ENCODE measurements around the gene DENND1A.
A peak's percentile ranks its signal among the peaks of the same experiment; 100 is the strongest.

DENND1A gene

GRCh38 chr9:123607479-123607878, 322.4 kb downstream of the DENND1A start:
- no peak for DNase-seq

GRCh38 chr9:123606141-123606540, 323.8 kb downstream of the DENND1A start:
- no peak for DNase-seq

GRCh38 chr9:123605286-123605685, 324.6 kb downstream of the DENND1A start:
- DNase-seq, result no peak

GRCh38 chr9:123604861-123605260, 325.1 kb downstream of the DENND1A start:
- no peak for DNase-seq

- no peak for DNase-seq
Observed at GRCh38 chr9:123601828-123602227, 328.1 kb downstream of the DENND1A start.

GRCh38 chr9:123599781-123600180, 330.1 kb downstream of the DENND1A start:
- DNase-seq, result no peak

- DNase-seq, result no peak
Observed at GRCh38 chr9:123597876-123598556, 331.9 kb downstream of the DENND1A start.

- no peak for DNase-seq
Observed at GRCh38 chr9:123597048-123597447, 332.9 kb downstream of the DENND1A start.

- DNase-seq, result no peak
Observed at GRCh38 chr9:123591283-123591682, 338.6 kb downstream of the DENND1A start.

GRCh38 chr9:123590499-123590898, 339.4 kb downstream of the DENND1A start:
- no peak for DNase-seq

- no peak for DNase-seq
Observed at GRCh38 chr9:123589361-123590239, 340.3 kb downstream of the DENND1A start.

- DNase-seq, result no peak
Observed at GRCh38 chr9:123586275-123586674, 343.7 kb downstream of the DENND1A start.

- DNase-seq, result no peak
Observed at GRCh38 chr9:123584202-123585176, 345.4 kb downstream of the DENND1A start.

- no peak for DNase-seq
Observed at GRCh38 chr9:123583646-123584045, 346.3 kb downstream of the DENND1A start.

GRCh38 chr9:123571240-123571639, 358.7 kb downstream of the DENND1A start:
- DNase-seq, result no peak

- no peak for DNase-seq
Observed at GRCh38 chr9:123568691-123569688, 360.9 kb downstream of the DENND1A start.

- no peak for DNase-seq
Observed at GRCh38 chr9:123567013-123567412, 362.9 kb downstream of the DENND1A start.

- DNase-seq, result no peak
Observed at GRCh38 chr9:123564652-123565051, 365.3 kb downstream of the DENND1A start.

- peak; percentile 34 for DNase-seq
Observed at GRCh38 chr9:123562844-123563346, 367.0 kb downstream of the DENND1A start.

- DNase-seq, result no peak
Observed at GRCh38 chr9:123561046-123561445, 368.9 kb downstream of the DENND1A start.

Measured in stimulated activated CD4-positive, alpha-beta T cell treated with anti-CD3 and anti-CD28 coated beads, Interleukin-15, amount 100 ng/mL, for 24 hours (primary cell).